ACC112 (cell line): ENCODE data around the gene ANKFY1.
"Not testable (repeated sequence)": the region's sequence is repeated elsewhere in the genome, so short reads cannot be mapped to it uniquely, and the experiment has no call there.

Experiments
- H2AFZ ChIP-seq: fragments of 200-600 bp; sonication (generic); one replicate; pipeline ENCODE4 v1.6.0; 2017; ENCODE audit warnings: antibody characterized with exemption, low read length; ENCODE audit not compliant: unreplicated experiment
- H3K27ac ChIP-seq: fragments of 200-600 bp; sonication (generic); 2 replicates; pipeline ENCODE4 v1.5.1; 2014; ENCODE audit warnings: low read depth, mild to moderate bottlenecking, antibody characterized with exemption, low read length, moderate library complexity
- H3K27me3 ChIP-seq: fragments of 200-600 bp; sonication (generic); 2 replicates; pipeline ENCODE4 v1.6.1; 2014; ENCODE audit warnings: mild to moderate bottlenecking, antibody characterized with exemption, low read length, moderate library complexity, mixed read lengths; ENCODE audit not compliant: insufficient read depth
- H3K36me3 ChIP-seq: fragments of 200-600 bp; sonication (generic); 2 replicates; pipeline ENCODE4 v1.6.1; 2016; ENCODE audit warnings: mild to moderate bottlenecking, antibody characterized with exemption, low read length, moderate library complexity, mixed read lengths; ENCODE audit not compliant: insufficient read depth
- H3K4me1 ChIP-seq: fragments of 200-600 bp; sonication (generic); one replicate; pipeline ENCODE4 v1.6.1; 2016; ENCODE audit warnings: low read length, mixed read lengths; ENCODE audit not compliant: insufficient read depth, unreplicated experiment, control insufficient read depth
- H3K4me3 ChIP-seq: fragments of 200-600 bp; sonication (generic); 2 replicates; pipeline ENCODE4 v1.5.1; 2014; ENCODE audit warnings: mild to moderate bottlenecking, low read depth, low read length
- H3K79me2 ChIP-seq: fragments of 200-600 bp; sonication (generic); one replicate; pipeline ENCODE4 v1.6.0; 2016; ENCODE audit warnings: low read length; ENCODE audit not compliant: control insufficient read depth, unreplicated experiment, insufficient read depth

ANKFY1 gene

GRCh38 chr17:4199818-4200402, 63.9 kb downstream of the ANKFY1 start:
- Histone ChIP-seq H2AFZ (no peak overlapping the region), H3K4me3 (no peak overlapping the region), H3K36me3 (peaks cover 8% of the 10 kb centered on the region; the same call in 1 of the 2 replicates), H3K27me3 (no peaks in the 10 kb centered on the region), H3K79me2 (peaks cover 16% of the 10 kb centered on the region), H3K27ac (peak overlapping the region; percentile 5; the same call in 1 of the 2 replicates), H3K4me1 (peaks cover 37% of the 10 kb centered on the region)

GRCh38 chr17:4198995-4199394, 64.8 kb downstream of the ANKFY1 start:
- Histone ChIP-seq H3K4me3 (no peak overlapping the region), H3K27ac (no peak overlapping the region), H3K27me3 (no peaks in the 10 kb centered on the region), H3K79me2 (peaks cover 15% of the 10 kb centered on the region), H3K4me1 (peaks cover 35% of the 10 kb centered on the region), H2AFZ (no peak overlapping the region), H3K36me3 (peaks cover 16% of the 10 kb centered on the region)

DNA sequence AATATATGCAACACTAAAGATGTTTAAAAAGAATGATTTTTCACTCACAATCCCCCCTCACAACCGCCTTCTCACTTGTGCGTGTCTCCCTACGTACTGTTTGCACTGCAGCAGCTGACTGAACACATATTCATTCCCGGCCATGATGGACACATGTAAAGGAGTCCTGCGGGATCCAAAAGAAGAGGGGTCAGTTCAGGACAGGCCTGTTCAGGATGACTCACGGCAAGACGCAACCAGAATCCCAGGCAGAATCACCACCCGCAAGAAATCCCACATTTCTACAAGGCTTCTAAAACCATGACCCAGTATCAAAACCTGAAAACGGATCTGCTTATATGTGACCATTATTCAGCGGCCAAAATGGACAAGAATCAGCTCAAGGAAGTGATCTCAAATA, 68.5 kb downstream of the ANKFY1 start:
- H3K27me3 ChIP-seq = no peaks in the 10 kb centered on the region
- H2AFZ ChIP-seq = no peak overlapping the region
- no peaks in the 10 kb centered on the region for H3K79me2 ChIP-seq
- peaks cover 21% of the 10 kb centered on the region for H3K36me3 ChIP-seq
- peaks cover 22% of the 10 kb centered on the region for H3K4me1 ChIP-seq
- peak overlapping the region; percentile 62 for H3K4me3 ChIP-seq
- H3K27ac ChIP-seq = peak overlapping the region; percentile 100

GRCh38 chr17:4194796-4195195, 69.0 kb downstream of the ANKFY1 start:
- Histone ChIP-seq H3K4me3 (no peak overlapping the region), H2AFZ (no peak overlapping the region), H3K4me1 (peaks cover 22% of the 10 kb centered on the region), H3K27ac (peak overlapping the region; percentile 100), H3K36me3 (peaks cover 21% of the 10 kb centered on the region), H3K27me3 (no peaks in the 10 kb centered on the region), H3K79me2 (no peaks in the 10 kb centered on the region)

DNA sequence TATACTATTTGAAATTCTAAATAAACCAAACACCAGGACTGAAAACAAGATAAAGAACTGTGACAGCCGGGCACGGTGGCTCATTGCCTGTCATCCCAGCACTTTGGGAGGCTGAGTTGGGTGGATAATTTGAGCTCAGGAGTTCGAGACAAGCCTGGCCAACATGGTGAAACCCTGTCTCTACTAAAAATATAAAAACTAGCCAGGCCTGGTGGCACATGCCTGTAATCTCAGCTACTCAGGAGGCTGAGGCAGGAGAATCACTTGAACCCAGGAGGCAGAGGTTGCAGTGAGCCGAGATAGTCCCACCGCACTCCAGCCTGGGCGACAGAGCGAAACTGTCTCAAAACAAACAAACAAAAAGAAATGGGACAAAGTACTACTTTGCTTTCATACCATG, 73.0 kb downstream of the ANKFY1 start:
- H3K27me3 ChIP-seq, H3K79me2 ChIP-seq, H3K27ac ChIP-seq, H3K4me3 ChIP-seq, H2AFZ ChIP-seq: not testable (repeated sequence)
- H3K4me1 ChIP-seq = peaks cover 13% of the 10 kb centered on the region
- peaks cover 17% of the 10 kb centered on the region for H3K36me3 ChIP-seq

- Histone ChIP-seq H3K36me3 (peaks cover 15% of the 10 kb centered on the region), H3K27ac (no peak overlapping the region), H2AFZ (no peak overlapping the region), H3K4me3 (no peak overlapping the region), H3K79me2 (no peaks in the 10 kb centered on the region), H3K27me3 (no peaks in the 10 kb centered on the region), H3K4me1 (no peaks in the 10 kb centered on the region)
Observed at GRCh38 chr17:4189280-4189679, 74.5 kb downstream of the ANKFY1 start.

- Histone ChIP-seq H3K79me2 (no peaks in the 10 kb centered on the region), H3K27me3 (no peaks in the 10 kb centered on the region), H3K4me3 (no peak overlapping the region), H2AFZ (no peak overlapping the region), H3K36me3 (peaks cover 12% of the 10 kb centered on the region), H3K27ac (no peak overlapping the region), H3K4me1 (no peaks in the 10 kb centered on the region)
Observed at GRCh38 chr17:4188076-4188475, 75.7 kb downstream of the ANKFY1 start.

DNA sequence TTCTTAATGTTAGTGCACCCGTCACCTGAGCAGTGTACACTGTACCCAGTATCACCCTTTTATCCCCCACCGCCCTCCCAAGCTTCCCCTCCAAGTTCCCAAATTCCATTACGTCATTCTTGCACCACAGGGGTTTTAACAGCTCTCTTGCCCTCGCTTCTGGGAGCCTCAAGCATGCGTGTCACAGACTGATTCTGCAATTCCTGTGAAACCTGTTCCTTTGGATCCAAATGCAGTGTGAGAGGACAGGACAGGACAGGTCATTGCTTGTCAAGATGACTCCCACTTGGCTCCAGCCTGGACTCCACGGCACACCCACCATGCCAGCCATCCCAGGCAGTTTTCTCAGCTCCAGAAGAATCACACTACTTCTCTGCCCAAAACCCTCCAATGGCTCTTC, 76.7 kb downstream of the ANKFY1 start:
- no peak overlapping the region for H3K4me3 ChIP-seq
- no peaks in the 10 kb centered on the region for H3K4me1 ChIP-seq
- no peak overlapping the region for H2AFZ ChIP-seq
- no peaks in the 10 kb centered on the region for H3K27me3 ChIP-seq
- H3K79me2 ChIP-seq = no peaks in the 10 kb centered on the region
- peaks cover 11% of the 10 kb centered on the region for H3K36me3 ChIP-seq
- H3K27ac ChIP-seq = no peak overlapping the region

DNA sequence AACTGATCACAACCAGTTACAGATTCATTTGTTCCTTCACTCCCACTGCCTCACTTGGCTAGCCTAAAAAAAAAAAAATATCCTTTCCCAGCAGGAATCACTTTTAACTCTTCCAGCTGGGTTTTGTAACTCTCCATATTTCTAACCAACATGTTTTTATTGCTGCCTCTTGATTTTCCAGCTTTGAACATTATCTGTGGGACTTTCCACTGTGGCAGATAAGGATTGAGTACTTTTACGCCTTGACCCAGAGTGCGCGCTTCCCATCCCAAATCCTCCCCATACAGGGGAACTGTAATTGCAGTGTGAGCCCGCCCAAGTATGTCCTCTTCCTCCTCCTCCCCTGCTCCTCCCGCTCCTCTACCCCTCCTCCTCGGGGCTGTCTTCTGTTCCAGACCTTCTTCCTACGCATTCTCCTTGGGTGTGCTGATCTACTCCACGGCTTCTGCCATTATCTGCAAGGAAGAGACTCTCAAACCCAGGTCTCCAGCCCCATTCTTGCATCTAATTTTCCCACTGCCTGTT, 77.4 kb downstream of the ANKFY1 start:
- Histone ChIP-seq H3K4me3 (no peak overlapping the region), H3K27ac (no peak overlapping the region), H3K36me3 (peaks cover 16% of the 10 kb centered on the region), H2AFZ (no peak overlapping the region), H3K79me2 (no peaks in the 10 kb centered on the region), H3K27me3 (no peaks in the 10 kb centered on the region), H3K4me1 (no peaks in the 10 kb centered on the region)

- Histone ChIP-seq H3K4me3 (no peak overlapping the region), H3K36me3 (peaks cover 18% of the 10 kb centered on the region), H3K27me3 (no peaks in the 10 kb centered on the region), H2AFZ (no peak overlapping the region), H3K4me1 (no peaks in the 10 kb centered on the region), H3K79me2 (no peaks in the 10 kb centered on the region), H3K27ac (no peak overlapping the region)
Observed at GRCh38 chr17:4185656-4186055, 78.1 kb downstream of the ANKFY1 start.

DNA sequence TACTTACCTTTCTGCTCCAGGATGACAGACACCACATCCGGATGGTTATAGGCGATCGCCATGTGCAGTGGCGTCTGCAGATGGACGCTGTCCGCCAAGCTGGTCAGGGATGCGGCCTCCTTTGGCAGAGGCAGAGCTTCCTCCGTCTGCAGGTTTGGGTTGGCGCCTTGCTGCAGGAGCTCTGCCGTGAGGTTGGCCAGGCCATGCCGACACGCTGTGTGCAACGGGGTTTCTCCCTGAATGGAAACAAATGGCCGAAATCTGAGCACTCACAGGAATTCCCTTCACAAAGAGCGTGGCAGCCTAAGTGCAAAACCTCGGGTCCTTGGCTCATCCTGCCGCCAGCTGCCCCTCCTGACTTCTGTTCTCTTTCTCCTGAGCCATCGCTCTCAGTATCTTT, 79.0 kb downstream of the ANKFY1 start:
- H3K4me3 ChIP-seq = no peak overlapping the region
- H3K79me2 ChIP-seq = no peaks in the 10 kb centered on the region
- H3K27me3 ChIP-seq = no peaks in the 10 kb centered on the region
- H3K27ac ChIP-seq = no peak overlapping the region
- H3K36me3 ChIP-seq = peaks cover 18% of the 10 kb centered on the region; the same call in 1 of the 2 replicates
- no peak overlapping the region for H2AFZ ChIP-seq
- no peaks in the 10 kb centered on the region for H3K4me1 ChIP-seq
